DOHH2 (cell line): Measurements from ENCODE around the gene UTRN.

Source experiments
- H3F3A ChIP-seq: fragments of 200-600 bp; sonication (generic), shearing (Covaris generic); 2 replicates; pipeline ENCODE4 v1.6.0; 2016; ENCODE audit warnings: antibody characterized with exemption, mild to moderate bottlenecking; ENCODE audit not compliant: control insufficient read depth, insufficient read depth
- H3K27ac ChIP-seq: fragments of 200-600 bp; sonication (generic); 2 replicates; pipeline ENCODE4 v1.5.1; 2014; ENCODE audit warnings: low read depth, mild to moderate bottlenecking, low read length, moderate library complexity
- H3K27me3 ChIP-seq: fragments of 200-600 bp; sonication (generic); 2 replicates; pipeline ENCODE4 v1.6.1; 2014; ENCODE audit warnings: mild to moderate bottlenecking, low read length, mixed read lengths; ENCODE audit not compliant: control insufficient read depth
- H3K36me3 ChIP-seq: fragments of 200-600 bp; sonication (generic); 2 replicates; pipeline ENCODE4 v1.6.1; 2014; ENCODE audit warnings: mild to moderate bottlenecking, low read length, moderate library complexity, mixed read lengths; ENCODE audit not compliant: control insufficient read depth
- H3K4me1 ChIP-seq: fragments of 200-600 bp; sonication (generic); 2 replicates; pipeline ENCODE4 v1.6.1; 2014; ENCODE audit warnings: mild to moderate bottlenecking, low read length, mixed read lengths; ENCODE audit not compliant: control insufficient read depth
- H3K4me2 ChIP-seq: fragments of 200-600 bp; sonication (generic); 2 replicates; pipeline ENCODE4 v1.6.0; 2014; ENCODE audit warnings: mild to moderate bottlenecking, low read length, moderate library complexity
- H3K4me3 ChIP-seq: fragments of 200-600 bp; sonication (generic); 2 replicates; pipeline ENCODE4 v1.5.1; 2014; ENCODE audit warnings: mild to moderate bottlenecking, low read length, mixed read lengths
- H3K79me2 ChIP-seq: fragments of 200-600 bp; sonication (generic); 2 replicates; pipeline ENCODE4 v1.6.1; 2014; ENCODE audit warnings: mild to moderate bottlenecking, low read length, mixed read lengths; ENCODE audit not compliant: control insufficient read depth
- H3K9me2 ChIP-seq: fragments of 200-600 bp; sonication (generic); replicated peaks from 2 replicates; pipeline ENCODE4 v1.6.1; 2014; ENCODE audit warnings: mild to moderate bottlenecking, low read length, mixed read lengths; ENCODE audit not compliant: control insufficient read depth
- H3K9me3 ChIP-seq: fragments of 200-600 bp; sonication (generic); 2 replicates; pipeline ENCODE4 v1.6.1; 2014; ENCODE audit warnings: antibody characterized with exemption, low read length, mixed read lengths; ENCODE audit not compliant: control insufficient read depth, insufficient read depth
- H4K20me1 ChIP-seq: fragments of 200-600 bp; sonication (generic); 2 replicates; pipeline ENCODE4 v1.6.0; 2014; ENCODE audit warnings: low read depth, mild to moderate bottlenecking, antibody characterized with exemption, low read length, moderate library complexity; ENCODE audit not compliant: control insufficient read depth, insufficient read depth
- CTCF ChIP-seq: fragments of 200-600 bp; sonication (generic); IDR thresholded peaks from one replicate; pipeline ENCODE4 v1.5.1; 2014; ENCODE audit warnings: antibody characterized with exemption, mild to moderate bottlenecking, low read depth, low read length; ENCODE audit not compliant: poor library complexity, severe bottlenecking
- EZH2phosphoT487 ChIP-seq: fragments of 200-600 bp; sonication (generic); IDR thresholded peaks from 2 replicates; pipeline ENCODE4 v1.6.1; 2017; ENCODE audit warnings: borderline replicate concordance, mild to moderate bottlenecking, antibody characterized with exemption, low read length, moderate library complexity, mixed read lengths

The UTRN gene

GRCh38 chr6:144266091-144266649 is 19.0 kb upstream of the UTRN start:
- Histone ChIP-seq H3K4me1 (peaks cover 17% of the 10 kb centered on the region), H3K27ac (no peak overlapping the region), H3K9me3 (no peaks in the 10 kb centered on the region), H3K4me3 (no peak overlapping the region), H3K4me2 (no peak overlapping the region), H3K9me2 (no peaks in the 10 kb centered on the region), H3K27me3 (no peaks in the 10 kb centered on the region), H4K20me1 (no peaks in the 10 kb centered on the region), H3F3A (0 out of 2 replicates have a peak, but pooled peaks cover 3% of the 10 kb centered on the region), H3K36me3 (no peaks in the 10 kb centered on the region), H3K79me2 (no peaks in the 10 kb centered on the region)
- TF ChIP-seq CTCF (no peak), EZH2phosphoT487 (no peak)

- Histone ChIP-seq H4K20me1 (no peaks in the 10 kb centered on the region), H3K36me3 (no peaks in the 10 kb centered on the region), H3K27ac (no peak overlapping the region), H3K79me2 (no peaks in the 10 kb centered on the region), H3K9me3 (no peaks in the 10 kb centered on the region), H3K4me3 (no peak overlapping the region), H3K27me3 (no peaks in the 10 kb centered on the region), H3K4me2 (no peak overlapping the region), H3F3A (0 out of 2 replicates have a peak, but pooled peaks cover 3% of the 10 kb centered on the region), H3K4me1 (peaks cover 17% of the 10 kb centered on the region), H3K9me2 (no peaks in the 10 kb centered on the region)
- TF ChIP-seq CTCF (no peak), EZH2phosphoT487 (no peak)
Observed at GRCh38 chr6:144268794-144269349, 16.3 kb upstream of the UTRN start.

- Histone ChIP-seq H3K79me2 (no peaks in the 10 kb centered on the region), H3F3A (no peaks in the 10 kb centered on the region), H3K36me3 (no peaks in the 10 kb centered on the region), H3K27ac (no peak overlapping the region), H3K9me3 (no peaks in the 10 kb centered on the region), H4K20me1 (no peaks in the 10 kb centered on the region), H3K4me2 (no peak overlapping the region), H3K9me2 (no peaks in the 10 kb centered on the region), H3K4me3 (no peak overlapping the region), H3K4me1 (peaks cover 4% of the 10 kb centered on the region; the same call in 1 of the 2 replicates), H3K27me3 (no peaks in the 10 kb centered on the region)
- TF ChIP-seq EZH2phosphoT487: no peak
- TF ChIP-seq CTCF: no peak
Observed at GRCh38 chr6:144277174-144277573, 8.0 kb upstream of the UTRN start.
